HCT116 (cell line): ENCODE measurements around the gene HLA-F. TPM values are rescaled to one million over a fixed set of nuclear protein-coding genes. Genes with fewer than 3 reads are reported as not detected.
A peak's percentile ranks its signal among the peaks of the same experiment; 100 is the strongest.

ENCODE experiments used
- ATAC-seq: fragments of 200-7000 bp; cut with Tn5 transposase; 2 replicates; pipeline ENCODE4 v1.9.1; 2020; ENCODE audit warnings: mild to moderate bottlenecking, moderate library complexity
- BruUV-seq: library from RNA; stranded (reverse); fragments of 400-500 nt; replicated peaks from 2 replicates; lab custom pipeline; 2021; lab: Mats Ljungman, UMichigan
- CTCF ChIA-PET: fragments of 300-600 bp; sonication (Branson Sonifier 250); formaldehyde crosslinking; loops from one replicate; lab custom pipeline; 2021; ENCODE audit warnings: antibody characterized with exemption; lab: Charles Lee
- POLR2A ChIA-PET: fragments of 300-600, 350-600 bp; sonication (Branson Sonifier 250); formaldehyde crosslinking; loops from one replicate; lab custom pipeline; 2021; ENCODE audit warnings: antibody characterized with exemption; lab: Charles Lee
- RAD21 ChIA-PET, 2 experiments: fragments of 300-600 bp; sonication (Branson Sonifier 250); formaldehyde crosslinking; loops; one replicate each; lab custom pipeline; 2023; ENCODE audit warnings: low total read pairs in 2 of 2; ENCODE audit not compliant: uncharacterized antibody in 2 of 2, unreplicated experiment in 2 of 2, low non-redundant PET in 1 of 2; lab: Charles Lee
- DNase-seq: peaks from one replicate; pipeline ENCODE4 v3.0.0-alpha.2; 2010; ENCODE audit warnings: low read depth, low spot score
- H2AFZ ChIP-seq: fragments of 200-600 bp; shearing (Covaris generic), sonication (generic); 2 replicates; pipeline ENCODE4 v1.6.1; 2017; ENCODE audit warnings: low read depth, mixed run types, mixed read lengths, antibody characterized with exemption, low read length; ENCODE audit not compliant: poor library complexity, severe bottlenecking
- H3K27ac ChIP-seq: 2 replicates; pipeline ENCODE4 v1.5.1; 2012; ENCODE audit warnings: low read depth, low read length
- H3K27me3 ChIP-seq: fragments of 200-600 bp; sonication (generic); 2 replicates; pipeline ENCODE4 v1.6.1; 2016; ENCODE audit warnings: mixed run types, low read length, mixed read lengths; ENCODE audit not compliant: insufficient read depth
- H3K36me3 ChIP-seq, 2 experiments: fragments of 200-500 bp in 1 of 2; fragments of 200-600 bp in 1 of 2; sonication (Bioruptor generic) in 1 of 2; sonication (generic) in 1 of 2; 2 replicates each; pipeline versions ENCODE4 v1.5.1 to v1.6.1; 2014 to 2016; ENCODE audit warnings: low read length in 2 of 2, inconsistent platforms in 1 of 2, mixed read lengths in 1 of 2, mixed run types in 1 of 2; ENCODE audit not compliant: insufficient read depth in 2 of 2, control insufficient read depth in 1 of 2
- H3K4me1 ChIP-seq, 2 experiments: fragments of 200-600 bp in 1 of 2; sonication (generic) in 1 of 2; 2 replicates each; pipeline versions ENCODE4 v1.5.1 to v1.6.1; 2012 to 2017; ENCODE audit warnings: low read length in 2 of 2, inconsistent platforms in 1 of 2, mild to moderate bottlenecking in 1 of 2, mixed read lengths in 1 of 2, mixed run types in 1 of 2, moderate library complexity in 1 of 2; ENCODE audit not compliant: insufficient read depth in 2 of 2, control insufficient read depth in 1 of 2
- H3K4me2 ChIP-seq: fragments of 200-600 bp; sonication (generic); 2 replicates; pipeline ENCODE4 v1.6.1; 2017; ENCODE audit warnings: mixed run types, low read length, mixed read lengths
- H3K4me3 ChIP-seq, 2 experiments: fragments of 200-600 bp in 1 of 2; sonication (generic) in 1 of 2; replicated peaks in 1 of 2; 2 replicates each; pipeline ENCODE4 v1.5.1; 2011 to 2016; ENCODE audit warnings: low read length in 2 of 2, control low read depth in 1 of 2, low read depth in 1 of 2, mild to moderate bottlenecking in 1 of 2, mixed read lengths in 1 of 2, mixed run types in 1 of 2
- H3K79me2 ChIP-seq: fragments of 200-600 bp; sonication (generic); 2 replicates; pipeline ENCODE4 v1.6.1; 2017; ENCODE audit warnings: mild to moderate bottlenecking, mixed run types, low read length, moderate library complexity, mixed read lengths; ENCODE audit not compliant: insufficient read depth
- H3K9ac ChIP-seq: fragments of 200-600 bp; sonication (generic); 2 replicates; pipeline ENCODE4 v1.6.1; 2016; ENCODE audit warnings: low read length, mixed read lengths
- H3K9me2 ChIP-seq: fragments of 200-600 bp; sonication (generic), shearing (Covaris generic); 2 replicates; pipeline ENCODE4 v1.6.1; 2017; ENCODE audit warnings: mixed run types, mild to moderate bottlenecking, moderate library complexity; ENCODE audit not compliant: insufficient read depth
- H3K9me3 ChIP-seq, 2 experiments: fragments of 200-500 bp in 1 of 2; fragments of 200-600 bp in 1 of 2; sonication (Bioruptor generic) in 1 of 2; sonication (generic) in 1 of 2; 2 replicates each; pipeline ENCODE4 v1.6.1; 2014 to 2017; ENCODE audit warnings: low read length in 2 of 2, mixed read lengths in 2 of 2, inconsistent platforms in 1 of 2, low read depth in 1 of 2, mild to moderate bottlenecking in 1 of 2, mixed run types in 1 of 2, moderate library complexity in 1 of 2; ENCODE audit not compliant: control insufficient read depth in 1 of 2, insufficient read depth in 1 of 2
- H4K20me1 ChIP-seq: fragments of 200-600 bp; sonication (generic), shearing (Covaris generic); 2 replicates; pipeline ENCODE4 v1.6.1; 2017; ENCODE audit warnings: mixed run types, mild to moderate bottlenecking, moderate library complexity; ENCODE audit not compliant: insufficient read depth
- CTCF ChIP-seq, 3 experiments: fragments of 200-600 bp in 1 of 3; sonication (generic) in 1 of 3; IDR thresholded peaks in 2 of 3; conservative IDR thresholded peaks in 1 of 3; 2 replicates each; pipeline ENCODE4 v1.5.1; 2012 to 2017; ENCODE audit warnings: low read depth in 2 of 3, low read length in 2 of 3, antibody characterized with exemption in 1 of 3, borderline replicate concordance in 1 of 3, control low read depth in 1 of 3, mild to moderate bottlenecking in 1 of 3, mixed read lengths in 1 of 3, mixed run types in 1 of 3, moderate library complexity in 1 of 3; ENCODE audit not compliant: insufficient read depth in 1 of 3
- EGR1 ChIP-seq: IDR thresholded peaks from 2 replicates; pipeline ENCODE4 v1.6.1; 2012; ENCODE audit warnings: low read depth
- EZH2 ChIP-seq: fragments of 200-600 bp; sonication (generic); IDR thresholded peaks from 2 replicates; pipeline ENCODE4 v1.6.1; 2017; ENCODE audit warnings: antibody characterized with exemption, mixed run types
- EZH2phosphoT487 ChIP-seq: fragments of 200-600 bp; IDR thresholded peaks from 2 replicates; pipeline ENCODE4 v1.6.1; 2018; ENCODE audit warnings: antibody characterized with exemption, borderline replicate concordance
- JUND ChIP-seq: IDR thresholded peaks from 2 replicates; pipeline ENCODE4 v1.6.1; 2012
- POLR2A ChIP-seq: IDR thresholded peaks from 2 replicates; pipeline ENCODE4 v1.7.0; 2011; ENCODE audit warnings: borderline replicate concordance; ENCODE audit not compliant: insufficient read depth, insufficient read length; ENCODE audit errors: extremely low read depth
- SIN3A ChIP-seq: IDR thresholded peaks from 2 replicates; pipeline ENCODE4 v1.6.1; 2012; ENCODE audit warnings: low read depth
- SRF ChIP-seq: IDR thresholded peaks from 2 replicates; pipeline ENCODE4 v1.6.1; 2012; ENCODE audit warnings: low read depth
- ZBTB33 ChIP-seq: IDR thresholded peaks from 2 replicates; pipeline ENCODE4 v1.6.1; 2011; ENCODE audit warnings: mild to moderate bottlenecking, low read length, moderate library complexity; ENCODE audit not compliant: insufficient replicate concordance; ENCODE audit errors: extremely low read depth
- ZFX ChIP-seq: fragments of 450-650 bp; IDR thresholded peaks from 2 replicates; pipeline ENCODE4 v1.6.1; 2017
- ZNF274 ChIP-seq: fragments of 200-500 bp; sonication (Bioruptor generic); IDR thresholded peaks from 2 replicates; pipeline ENCODE4 v1.6.1; 2014; ENCODE audit warnings: mild to moderate bottlenecking, low read depth, low read length, inconsistent platforms
- intact Hi-C: fragments of 100-400 bp; cut with micrococcal nuclease; formaldehyde crosslinking; loops from 2 replicates; pipeline ENCODE4 v1.10.0; 2022
- total RNA-seq: library from RNA; stranded (reverse); gene quantifications from one replicate; pipeline ENCODE4 v1.2.1, GENCODE V29; 2021; ENCODE audit not compliant: unreplicated experiment

HLA-F gene
- total RNA-seq, 1 experiment from 2014 or later, result 24.6 TPM

GRCh38 chr6:29760328-29760727, 37.1 kb downstream of the HLA-F start:
- BruUV-seq, result no TSS peak
- ChIA-PET RAD21 (no interaction called here), CTCF (no interaction called here), POLR2A (interaction anchor here (3.4 kb wide), 1 partner anchor 12 kb away, joined by 12 read pairs; no protein-coding TSS in a partner anchor)
- Histone ChIP-seq H2AFZ (peak overlapping the region; percentile 52), H3K4me1 (peaks cover 4 to 38% of the 10 kb centered on the region in 2 experiments; a peak in 3 of 4 replicates), H3K79me2 (no peaks in the 10 kb centered on the region), H4K20me1 (no peaks in the 10 kb centered on the region), H3K36me3 (no peaks in the 10 kb centered on the region), H3K27me3 (no peaks in the 10 kb centered on the region), H3K9me3 (no peaks in the 10 kb centered on the region), H3K4me2 (peak overlapping the region; percentile 30; the same call in 1 of the 2 replicates), H3K9me2 (no peaks in the 10 kb centered on the region), H3K9ac (no peak overlapping the region), H3K27ac (no peak overlapping the region), H3K4me3 (no peak overlapping the region)
- intact Hi-C loops, result no loop called here
- TF ChIP-seq EZH2 (no peak), EZH2phosphoT487 (no peak), ZFX (no peak), ZNF274 (no peak), SRF (no peak)
- DNase-seq (no peak), ATAC-seq (0 out of 2 replicates have a peak, but pooled peaks have one; percentile 26)

GRCh38 chr6:29762051-29762450, 38.8 kb downstream of the HLA-F start:
- ATAC-seq (no peak), DNase-seq (no peak)
- Histone ChIP-seq H3K9me2 (no peaks in the 10 kb centered on the region), H3K27me3 (no peaks in the 10 kb centered on the region), H3K9ac (no peak overlapping the region), H3K4me2 (no peak overlapping the region), H2AFZ (no peak overlapping the region), H3K9me3 (no peaks in the 10 kb centered on the region), H4K20me1 (no peaks in the 10 kb centered on the region), H3K27ac (no peak overlapping the region), H3K36me3 (no peaks in the 10 kb centered on the region), H3K4me1 (peaks cover 4 to 38% of the 10 kb centered on the region in 2 experiments; a peak in 3 of 4 replicates), H3K4me3 (no peak overlapping the region), H3K79me2 (no peaks in the 10 kb centered on the region)
- RAD21 ChIA-PET, result no interaction called here
- POLR2A ChIA-PET, result no interaction called here
- TF ChIP-seq EZH2phosphoT487 (no peak), ZNF274 (no peak), CTCF (IDR thresholded peaks at IDR 0.05 in 2 of 3, conservative IDR thresholded peaks at IDR 0.05 in 1 of 3; ENCODE audit: borderline replicate concordance in 1 of 3, insufficient read depth in 1 of 3, low read depth in 2 of 3, low read length in 2 of 3) (no peak), EGR1 (no peak), SIN3A (no peak), POLR2A (no peak), ZBTB33 (no peak), JUND (no peak)
- intact Hi-C loops, result no loop called here
- no TSS peak for BruUV-seq
- CTCF ChIA-PET, result interaction anchor here (1.1 to 2.9 kb wide), 2 partner anchors 9 to 24 kb away, joined by 4 to 10 read pairs; no protein-coding TSS in a partner anchor
